ENCODE measurements around the gene SPPL2B. TPM values are rescaled to one million over a fixed set of nuclear protein-coding genes. Genes with fewer than 3 reads are reported as not detected.

SPPL2B gene
- total and polyA plus RNA-seq, 7 donors: 11.4 to 38.0 (median 22.1) TPM

GRCh38 chr19:2324220-2324948, 4.1 kb upstream of the SPPL2B start:
- Histone ChIP-seq H3K9me3 (no peaks in the 10 kb centered on the region), H3K27ac (no peak overlapping the region), H3K27me3 (ENCODE audit: insufficient read depth in 3 of 3, low read length in 2 of 3) (no peaks in the 10 kb centered on the region), H3K36me3 (ENCODE audit: insufficient read depth in 1 of 2, low read depth in 1 of 2) (peaks cover 0 to 44% of the 10 kb centered on the region in 2 donors), H3K4me1 (peaks cover 12% of the 10 kb centered on the region), H3K4me3 (no peak overlapping the region)
- TF ChIP-seq, protein P1, sequence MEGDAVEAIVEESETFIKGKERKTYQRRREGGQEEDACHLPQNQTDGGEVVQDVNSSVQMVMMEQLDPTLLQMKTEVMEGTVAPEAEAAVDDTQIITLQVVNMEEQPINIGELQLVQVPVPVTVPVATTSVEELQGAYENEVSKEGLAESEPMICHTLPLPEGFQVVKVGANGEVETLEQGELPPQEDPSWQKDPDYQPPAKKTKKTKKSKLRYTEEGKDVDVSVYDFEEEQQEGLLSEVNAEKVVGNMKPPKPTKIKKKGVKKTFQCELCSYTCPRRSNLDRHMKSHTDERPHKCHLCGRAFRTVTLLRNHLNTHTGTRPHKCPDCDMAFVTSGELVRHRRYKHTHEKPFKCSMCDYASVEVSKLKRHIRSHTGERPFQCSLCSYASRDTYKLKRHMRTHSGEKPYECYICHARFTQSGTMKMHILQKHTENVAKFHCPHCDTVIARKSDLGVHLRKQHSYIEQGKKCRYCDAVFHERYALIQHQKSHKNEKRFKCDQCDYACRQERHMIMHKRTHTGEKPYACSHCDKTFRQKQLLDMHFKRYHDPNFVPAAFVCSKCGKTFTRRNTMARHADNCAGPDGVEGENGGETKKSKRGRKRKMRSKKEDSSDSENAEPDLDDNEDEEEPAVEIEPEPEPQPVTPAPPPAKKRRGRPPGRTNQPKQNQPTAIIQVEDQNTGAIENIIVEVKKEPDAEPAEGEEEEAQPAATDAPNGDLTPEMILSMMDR (IDR thresholded peaks at IDR 0.05): no peak
- WGBS, 3 donors: 83 to 85% (median 84%) methylated on average over 30 to 34 of the region's 34 CpGs
- no peak for DNase-seq
- ATAC-seq: no peak
- intact Hi-C loops (cut with DNase I): no loop called here

GRCh38 chr19:2325281-2326046, 3.0 kb upstream of the SPPL2B start:
- Histone ChIP-seq H3K36me3 (ENCODE audit: insufficient read depth in 1 of 2, low read depth in 1 of 2) (peaks cover 0 to 44% of the 10 kb centered on the region in 2 donors), H3K9me3 (no peaks in the 10 kb centered on the region), H3K27me3 (ENCODE audit: insufficient read depth in 3 of 3, low read length in 2 of 3) (no peaks in the 10 kb centered on the region), H3K27ac (no peak overlapping the region), H3K4me3 (no peak overlapping the region), H3K4me1 (peaks cover 23% of the 10 kb centered on the region)
- ATAC-seq (no peak), DNase-seq (no peak)
- intact Hi-C loops (cut with DNase I): loop anchor here in 1 of 2 donors (5.0 kb wide), 1 partner anchor 88 kb away; the partner anchor contains the start of genes PLEKHJ1 and SF3A2
- TF ChIP-seq, protein P1 (IDR thresholded peaks at IDR 0.05): no peak
- 76 to 79% (median 77%) methylated on average over 29 of the region's 29 CpGs for WGBS, 3 donors

- 83 to 87% (median 87%) methylated on average over 16 of the region's 16 CpGs for WGBS, 3 donors
- TF ChIP-seq, protein P1 (IDR thresholded peaks at IDR 0.05): no peak
- H3K4me1 ChIP-seq: peaks cover 35% of the 10 kb centered on the region
- peaks cover 0 to 38% of the 10 kb centered on the region in 2 donors for H3K36me3 ChIP-seq (ENCODE audit: insufficient read depth in 1 of 2, low read depth in 1 of 2)
- no peaks in the 10 kb centered on the region for H3K9me3 ChIP-seq
- no peaks in the 10 kb centered on the region for H3K27me3 ChIP-seq (ENCODE audit: insufficient read depth in 3 of 3, low read length in 2 of 3)
- H3K27ac ChIP-seq: peak overlapping the region; percentile 84
- H3K4me3 ChIP-seq: peak overlapping the region; percentile 93
- intact Hi-C loops (cut with DNase I): loop anchor here in 1 of 2 donors (5.0 kb wide), 1 partner anchor 90 kb away; the partner anchor contains the start of genes PLEKHJ1 and SF3A2
- ATAC-seq (no peak), DNase-seq (no peak)
Observed at GRCh38 chr19:2326699-2327360, 1.7 kb upstream of the SPPL2B start.

- TF ChIP-seq, protein P1 (IDR thresholded peaks at IDR 0.05): no peak
- peaks cover 44% of the 10 kb centered on the region for H3K4me1 ChIP-seq
- peak overlapping the region; percentile 93 for H3K4me3 ChIP-seq
- H3K27me3 ChIP-seq (ENCODE audit: insufficient read depth in 3 of 3, low read length in 2 of 3): no peaks in the 10 kb centered on the region
- peak overlapping the region; percentile 84 for H3K27ac ChIP-seq
- ATAC-seq: no peak
- H3K36me3 ChIP-seq (ENCODE audit: insufficient read depth in 1 of 2, low read depth in 1 of 2): peaks cover 0 to 31% of the 10 kb centered on the region in 2 donors
- no peaks in the 10 kb centered on the region for H3K9me3 ChIP-seq
- WGBS, 3 donors: 1% methylated on average over 18 of the region's 18 CpGs
- DNase-seq: no peak
- intact Hi-C loops (cut with DNase I): loop anchor here in 1 of 2 donors (5.0 kb wide), 1 partner anchor 91 kb away; the partner anchor contains the start of genes PLEKHJ1 and SF3A2
Observed at GRCh38 chr19:2327773-2328400, 597 bp upstream of the SPPL2B start.
